8988T (cell line): ENCODE measurements around the gene OVCA2.
A peak's percentile ranks its signal among the peaks of the same experiment; 100 is the strongest.

Experiments
- DNase-seq: peaks from one replicate; pipeline ENCODE4 v3.0.0; 2011

Gene OVCA2

DNA sequence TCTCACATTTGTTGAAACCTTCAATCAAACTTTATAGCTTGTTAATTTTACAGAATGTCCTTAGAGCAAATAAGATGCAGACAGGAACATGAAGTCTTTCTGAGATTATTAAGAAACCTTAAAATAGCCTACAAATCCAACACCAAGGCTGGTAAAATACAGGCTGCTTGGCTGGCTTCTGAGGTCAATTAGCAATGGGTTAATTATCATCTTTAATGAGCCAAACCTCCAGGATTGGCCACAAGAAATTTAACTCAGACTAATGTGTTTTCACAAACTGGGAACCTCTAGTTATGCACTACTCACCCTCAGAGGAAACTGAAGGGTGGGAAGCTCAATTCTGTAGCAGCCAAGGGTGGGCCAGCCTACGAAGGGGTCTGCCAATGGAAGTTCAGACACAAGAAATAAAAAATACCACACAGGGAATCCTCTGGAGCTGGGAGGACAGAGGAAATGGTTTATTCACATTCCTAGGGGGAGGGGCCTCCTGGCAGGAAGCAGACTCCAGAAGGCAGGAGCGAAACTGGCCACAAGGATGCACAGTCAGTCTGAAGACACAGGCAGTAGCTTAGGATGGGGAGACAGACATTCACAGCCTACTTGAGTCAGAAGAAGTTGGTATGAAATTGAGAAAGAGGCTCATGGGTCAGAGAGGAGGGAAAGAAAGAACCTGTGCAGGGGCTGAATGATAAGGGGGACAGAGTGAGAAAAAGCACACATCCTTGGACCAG is 49.1 kb downstream of the OVCA2 start:
- DNase-seq, result peak; percentile 59

DNA sequence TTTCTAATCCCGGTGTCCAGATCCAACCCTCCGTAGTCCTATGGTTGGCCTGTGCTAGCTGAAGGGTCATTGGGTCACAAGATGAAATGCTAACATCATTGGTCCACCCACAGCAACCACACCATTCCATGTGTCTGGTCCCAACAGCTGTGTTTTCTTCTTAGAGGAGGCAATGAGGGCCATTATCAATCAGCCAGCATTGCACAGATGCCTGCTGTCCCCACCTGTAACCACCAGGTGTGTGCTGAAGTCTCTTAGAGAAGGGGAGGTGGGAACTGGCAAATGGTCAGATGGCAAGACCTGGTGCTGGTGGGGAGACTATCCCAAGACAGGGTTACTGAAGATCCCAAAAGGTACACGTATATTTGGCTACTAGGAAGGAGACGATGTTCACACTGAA is 50.4 kb downstream of the OVCA2 start:
- DNase-seq, result no peak
